HL-60 (cell line): ENCODE results near the gene SYT6.

Experiments used
- CTCF ChIP-seq: IDR thresholded peaks from one replicate; pipeline ENCODE4 v1.5.1; 2011; ENCODE audit warnings: low read length, control low read depth, inconsistent platforms; ENCODE audit not compliant: insufficient read depth
- POLR2AphosphoS5 ChIP-seq: IDR thresholded peaks from 2 replicates; pipeline ENCODE4 v1.6.1; 2012; ENCODE audit warnings: low read depth
- SPI1 ChIP-seq: IDR thresholded peaks from 2 replicates; pipeline ENCODE4 v1.6.1; 2012; ENCODE audit warnings: low read depth, mild to moderate bottlenecking, borderline replicate concordance

- TF ChIP-seq POLR2AphosphoS5 (no peak), CTCF (no peak), SPI1 (no peak)
Measured at GRCh38 chr1:114086601-114087368, 66.9 kb downstream of the SYT6 start.
